ENCODE data around the gene NUP62.

DNA sequence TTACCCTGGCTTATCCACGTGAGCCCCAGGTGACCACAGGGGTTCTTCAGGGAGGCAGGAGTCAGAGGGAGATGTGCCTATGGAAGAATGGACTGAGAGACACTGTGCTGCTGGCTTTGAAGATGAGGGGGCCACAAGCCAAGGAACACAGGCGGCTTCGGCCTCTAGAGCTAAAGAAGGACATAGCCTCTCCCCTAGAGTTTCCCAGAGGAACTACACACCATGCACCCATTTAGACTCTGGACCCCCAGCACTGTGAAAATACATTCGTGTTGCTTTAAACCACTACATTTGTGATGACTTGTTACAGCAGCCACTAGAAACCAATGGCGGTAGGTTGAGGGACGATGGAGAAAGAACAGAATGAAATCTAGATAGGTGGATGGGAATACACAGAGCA is 14.0 kb downstream of the NUP62 start:
- TF ChIP-seq POLR2A (IDR thresholded peaks at IDR 0.05): no peak
- TF ChIP-seq, protein P1, sequence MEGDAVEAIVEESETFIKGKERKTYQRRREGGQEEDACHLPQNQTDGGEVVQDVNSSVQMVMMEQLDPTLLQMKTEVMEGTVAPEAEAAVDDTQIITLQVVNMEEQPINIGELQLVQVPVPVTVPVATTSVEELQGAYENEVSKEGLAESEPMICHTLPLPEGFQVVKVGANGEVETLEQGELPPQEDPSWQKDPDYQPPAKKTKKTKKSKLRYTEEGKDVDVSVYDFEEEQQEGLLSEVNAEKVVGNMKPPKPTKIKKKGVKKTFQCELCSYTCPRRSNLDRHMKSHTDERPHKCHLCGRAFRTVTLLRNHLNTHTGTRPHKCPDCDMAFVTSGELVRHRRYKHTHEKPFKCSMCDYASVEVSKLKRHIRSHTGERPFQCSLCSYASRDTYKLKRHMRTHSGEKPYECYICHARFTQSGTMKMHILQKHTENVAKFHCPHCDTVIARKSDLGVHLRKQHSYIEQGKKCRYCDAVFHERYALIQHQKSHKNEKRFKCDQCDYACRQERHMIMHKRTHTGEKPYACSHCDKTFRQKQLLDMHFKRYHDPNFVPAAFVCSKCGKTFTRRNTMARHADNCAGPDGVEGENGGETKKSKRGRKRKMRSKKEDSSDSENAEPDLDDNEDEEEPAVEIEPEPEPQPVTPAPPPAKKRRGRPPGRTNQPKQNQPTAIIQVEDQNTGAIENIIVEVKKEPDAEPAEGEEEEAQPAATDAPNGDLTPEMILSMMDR (IDR thresholded peaks at IDR 0.05): no peak
- TF ChIP-seq POLR2AphosphoS5 (IDR thresholded peaks at IDR 0.05): no peak

Measured in breast epithelium (tissue), 3 donors.